ENCODE measurements around the gene RHBG.

The RHBG gene

DNA sequence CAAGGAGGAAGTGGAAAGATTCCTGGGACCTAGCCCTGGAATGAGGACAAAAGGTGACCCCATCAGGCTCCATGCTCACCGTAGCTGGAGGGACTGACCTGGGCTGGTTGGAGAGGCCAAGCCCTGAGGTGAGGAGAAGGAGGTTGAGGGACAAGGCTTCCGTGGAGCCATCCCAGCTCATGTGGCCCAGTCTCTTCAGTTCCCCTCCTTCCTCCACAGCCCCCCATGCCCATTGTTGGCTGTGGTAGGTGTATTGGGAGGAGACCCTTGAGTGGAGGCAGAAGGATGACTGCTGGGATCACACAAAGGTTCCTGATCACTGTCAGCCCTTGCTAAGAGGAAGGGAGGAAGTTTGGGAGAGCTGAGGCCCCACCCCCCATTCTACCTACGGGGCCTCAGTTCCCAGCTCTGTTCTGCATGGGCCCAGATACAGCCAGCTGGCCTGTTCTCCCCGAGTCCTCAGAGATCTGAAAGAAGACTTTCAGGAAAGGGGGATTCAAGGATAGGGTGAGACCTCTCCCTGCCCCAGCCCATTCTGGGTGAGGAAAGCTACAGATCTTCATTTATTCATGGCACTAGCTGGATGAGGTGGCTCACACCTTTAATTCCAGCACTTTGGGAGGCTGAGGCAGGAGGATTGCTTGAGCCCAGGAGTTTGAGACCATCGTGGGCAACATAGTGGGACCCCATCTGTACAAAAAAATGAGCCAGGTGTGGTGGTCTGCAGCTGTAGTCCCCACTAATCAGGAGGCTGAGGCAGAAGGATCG is 17.3 kb downstream of the RHBG start:
- no peak for DNase-seq (ENCODE audit: low spot score)

- no peak for DNase-seq (ENCODE audit: low spot score)
These were observed 18.2 kb downstream of the RHBG start for GRCh38 chr1:156386949-156387869.

- no peak for DNase-seq (ENCODE audit: low spot score)
These were observed 18.8 kb downstream of the RHBG start for GRCh38 chr1:156387870-156388173.

GRCh38 chr1:156388174-156389137 is 19.4 kb downstream of the RHBG start:
- DNase-seq (ENCODE audit: low spot score): no peak

DNA sequence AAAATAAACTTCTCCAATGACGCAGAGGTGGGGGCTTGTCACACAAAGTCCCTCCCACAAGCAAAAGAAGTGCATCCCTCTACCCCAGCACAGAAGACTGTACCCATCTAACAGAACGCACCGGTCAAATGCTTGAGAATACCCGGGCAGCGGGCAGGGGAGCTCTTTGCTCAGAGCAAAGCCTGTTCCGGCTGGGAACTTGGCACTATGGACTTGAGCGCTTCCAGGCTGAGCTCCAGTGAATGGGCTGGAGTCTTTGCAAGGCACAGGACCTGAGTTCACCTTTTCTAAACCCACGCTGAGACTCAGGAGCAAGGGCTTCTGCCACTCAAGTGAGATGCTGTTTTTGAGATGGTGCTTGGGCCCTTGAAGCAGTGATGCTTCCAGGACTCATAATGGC is 20.3 kb downstream of the RHBG start:
- DNase-seq (ENCODE audit: low spot score): no peak

GRCh38 chr1:156390469-156391365 is 21.7 kb downstream of the RHBG start:
- DNase-seq (ENCODE audit: low spot score): no peak

GRCh38 chr1:156391366-156391677 is 22.3 kb downstream of the RHBG start:
- DNase-seq (ENCODE audit: low spot score): no peak

DNA sequence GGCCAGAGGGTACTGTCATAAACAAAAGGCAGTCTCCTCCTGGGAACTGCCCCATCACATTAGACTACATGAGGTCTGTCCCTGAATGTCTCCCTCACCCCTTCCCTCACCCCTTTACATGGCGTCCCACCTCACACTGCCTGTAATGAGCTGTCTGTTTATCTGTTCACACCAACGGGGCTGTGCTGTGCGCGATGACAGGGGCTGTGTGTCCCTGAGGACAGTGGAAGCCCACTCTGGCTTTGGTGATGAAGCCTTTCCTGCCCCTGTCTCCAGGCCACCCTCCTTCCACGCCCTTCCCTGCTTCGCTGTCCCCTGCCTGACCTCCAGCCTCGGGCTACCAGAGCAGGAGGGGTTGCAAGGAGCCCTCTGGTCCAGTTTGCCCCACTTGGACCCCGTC is 22.7 kb downstream of the RHBG start:
- DNase-seq (ENCODE audit: low spot score): no peak

GRCh38 chr1:156392452-156392853 is 23.4 kb downstream of the RHBG start:
- no peak for DNase-seq (ENCODE audit: low spot score)

DNA sequence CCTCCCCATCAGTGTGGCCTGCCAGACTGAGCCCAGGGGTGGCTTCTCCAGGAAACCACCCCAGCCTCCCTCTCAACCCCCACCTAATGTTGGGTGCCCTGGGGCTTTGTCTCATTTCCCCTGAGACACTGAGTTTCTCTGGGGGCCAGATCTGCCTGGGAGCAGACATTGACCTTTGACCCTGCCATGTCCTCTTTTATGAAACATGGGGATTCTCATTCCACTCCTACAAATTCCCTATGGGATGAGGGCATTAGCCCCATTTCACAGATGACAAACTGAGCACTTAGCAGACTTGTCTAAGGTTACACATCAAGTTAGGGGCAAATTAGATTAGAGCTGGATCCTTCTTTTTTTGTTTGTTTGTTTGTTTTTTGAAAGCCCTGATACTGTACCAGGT is 24.1 kb downstream of the RHBG start:
- DNase-seq (ENCODE audit: low spot score): no peak

DNA sequence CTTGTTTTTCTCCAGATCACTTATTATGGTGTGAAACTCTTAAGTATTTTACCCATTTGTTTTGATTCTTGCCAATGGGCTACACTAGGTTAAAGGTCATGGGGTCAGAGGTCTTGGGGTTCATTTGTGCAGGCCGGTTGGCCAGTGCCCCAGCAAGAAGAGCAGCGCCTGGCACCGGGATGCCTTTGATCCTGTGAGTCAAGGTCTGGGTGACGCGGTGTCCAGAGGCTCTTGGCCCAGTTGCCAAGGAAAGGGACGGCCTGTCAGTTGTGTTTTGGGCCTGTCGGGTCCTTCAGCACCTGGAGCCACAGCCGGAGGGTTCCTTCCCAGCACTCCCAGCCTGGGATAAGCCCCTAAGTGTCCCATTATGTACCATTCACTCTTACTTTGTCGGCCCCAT is 25.1 kb downstream of the RHBG start:
- no peak for DNase-seq (ENCODE audit: low spot score)

DNA sequence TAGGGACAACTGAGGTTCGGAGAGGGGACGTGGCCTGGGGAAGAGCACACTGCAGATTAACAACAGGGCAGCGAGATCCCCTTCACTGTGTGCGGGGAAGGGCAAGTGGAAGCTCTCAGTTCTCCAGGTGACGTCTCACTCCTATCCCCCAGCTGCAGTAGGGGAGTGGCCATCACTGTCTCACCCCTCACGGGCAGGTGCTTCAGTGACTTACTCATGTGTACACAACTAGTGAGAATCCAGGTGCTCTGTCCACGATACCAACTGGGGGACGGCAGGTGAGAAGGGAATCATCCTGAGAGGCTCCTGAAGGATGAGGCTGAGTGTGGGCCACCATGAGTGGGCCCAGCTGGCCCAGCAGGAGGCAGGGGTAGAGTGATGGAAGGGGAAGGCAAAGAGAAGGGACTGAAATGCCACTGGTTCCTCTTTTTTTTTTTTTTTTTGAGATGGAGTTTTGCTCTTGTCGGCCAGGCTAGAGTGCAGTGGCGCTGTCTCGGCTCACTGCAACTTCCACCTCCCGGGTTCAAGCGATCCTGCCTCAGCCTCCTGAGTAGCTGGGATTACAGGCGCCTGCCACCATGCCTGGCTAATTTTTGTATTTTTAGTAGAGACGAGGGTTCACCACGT is 25.9 kb downstream of the RHBG start:
- no peak for DNase-seq (ENCODE audit: low spot score)

GRCh38 chr1:156399355-156400125 is 30.5 kb downstream of the RHBG start:
- no peak for DNase-seq (ENCODE audit: low spot score)

DNA sequence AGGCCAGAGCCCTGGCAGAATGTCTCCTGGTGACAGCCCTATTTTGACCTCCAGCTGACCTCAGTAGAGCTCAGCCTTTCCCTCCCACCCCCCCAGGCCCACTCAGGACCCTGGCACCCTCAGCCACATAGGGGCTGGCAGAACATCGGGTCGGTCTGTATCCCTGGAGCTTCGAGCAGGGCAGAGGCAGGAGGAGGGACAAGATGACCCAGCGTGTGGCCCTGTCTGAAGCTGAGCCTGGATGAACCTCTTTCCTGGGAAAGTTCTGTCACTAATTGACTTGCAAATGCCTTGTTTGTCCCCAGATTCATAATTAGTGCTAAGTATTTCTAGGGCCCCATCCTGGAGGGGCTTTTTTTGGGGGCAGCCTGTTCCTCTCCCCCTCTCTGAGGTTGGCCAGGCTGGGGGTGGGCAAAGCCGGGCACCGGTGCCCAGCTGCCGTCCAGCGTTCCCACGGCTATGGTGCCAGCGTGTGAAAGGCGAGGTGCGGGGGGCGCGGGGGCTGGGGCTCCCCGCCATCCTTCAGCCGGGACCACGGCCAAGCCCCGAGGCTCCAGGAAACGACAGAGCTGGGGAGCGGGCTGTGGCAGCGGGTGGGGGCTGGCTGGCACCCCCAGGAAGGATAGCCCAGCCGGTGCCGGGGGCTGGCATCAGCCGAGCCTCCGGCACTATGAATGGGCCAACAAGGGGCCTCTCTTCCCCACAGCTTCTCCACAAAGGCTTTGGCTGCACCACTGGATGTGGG is 31.4 kb downstream of the RHBG start:
- no peak for DNase-seq (ENCODE audit: low spot score)

- no peak for DNase-seq (ENCODE audit: low spot score)
These were observed 32.1 kb downstream of the RHBG start for GRCh38 chr1:156401041-156401574.

DNA sequence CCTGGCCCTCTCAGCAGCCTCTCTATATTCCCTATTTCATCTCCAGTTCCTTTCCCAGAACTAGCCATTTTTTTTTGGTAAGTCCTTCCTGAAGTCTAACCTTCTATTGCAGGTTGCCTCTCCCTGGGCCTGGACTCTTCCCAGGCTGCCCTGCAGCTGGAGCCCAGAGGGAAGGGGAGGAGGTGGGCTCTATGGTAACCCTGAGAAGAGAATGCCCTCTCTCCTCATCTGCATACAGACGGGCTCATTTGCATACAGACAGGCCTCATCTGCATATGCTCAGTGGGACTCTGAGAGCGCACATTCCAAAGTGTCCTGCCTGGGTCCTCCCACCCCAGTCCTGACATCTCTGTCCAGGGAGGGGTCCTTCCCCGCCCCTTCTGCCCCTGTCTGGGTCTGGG is 32.7 kb downstream of the RHBG start:
- no peak for DNase-seq (ENCODE audit: low spot score)

DNA sequence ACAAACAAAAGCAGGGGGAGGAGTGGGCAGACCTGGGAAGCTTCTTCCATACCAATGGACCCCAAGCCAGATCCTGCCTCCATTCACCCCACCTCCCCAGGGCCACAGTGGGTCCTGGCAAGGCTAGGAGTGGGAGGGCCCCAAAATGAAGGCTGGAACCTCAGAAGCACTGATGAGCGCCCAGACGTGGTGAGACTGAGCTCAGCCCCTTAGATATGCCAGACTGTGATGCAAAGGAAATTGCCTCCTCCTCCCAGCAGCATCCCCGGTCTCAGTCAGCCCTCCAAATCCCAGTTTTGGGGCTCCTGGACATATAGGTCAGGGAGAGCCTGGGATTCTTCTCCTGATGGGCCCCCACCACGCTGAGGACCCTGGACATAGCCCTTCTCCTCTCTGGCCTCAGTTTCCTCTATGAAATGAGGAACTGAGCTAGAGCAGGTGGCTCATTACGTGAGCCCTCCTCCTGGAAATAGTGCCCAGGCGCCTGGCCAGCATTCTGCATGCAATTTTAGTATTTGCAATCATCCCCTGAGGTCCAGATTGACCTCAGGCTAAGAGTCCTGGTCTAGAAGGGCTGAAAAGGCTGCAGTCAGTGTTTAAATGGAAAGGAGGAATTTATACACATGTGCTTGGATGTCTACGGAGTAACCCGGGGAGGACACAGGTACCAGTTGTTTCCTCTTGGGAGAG is 33.5 kb downstream of the RHBG start:
- no peak for DNase-seq (ENCODE audit: low spot score)

DNA sequence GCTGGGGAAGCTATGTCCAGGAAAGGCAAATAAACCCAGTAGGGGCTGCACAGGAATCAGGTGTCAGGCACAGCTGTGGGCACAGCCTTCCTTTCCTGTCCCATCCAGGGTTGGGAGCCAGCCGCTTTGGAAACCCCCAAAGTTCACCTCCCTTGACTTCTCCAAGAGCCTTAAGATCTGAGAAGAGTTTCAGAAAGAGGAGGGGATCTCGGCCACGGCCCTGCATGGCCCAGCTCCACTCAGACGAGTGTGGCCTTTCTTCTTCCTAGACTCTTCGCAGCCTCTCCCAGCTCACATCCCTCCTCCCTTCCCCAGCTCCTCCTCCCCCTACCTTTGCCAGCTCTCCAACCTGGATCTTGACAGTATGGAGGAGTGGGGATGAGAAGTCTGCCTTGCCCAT is 36.7 kb downstream of the RHBG start:
- no peak for DNase-seq (ENCODE audit: low spot score)

DNA sequence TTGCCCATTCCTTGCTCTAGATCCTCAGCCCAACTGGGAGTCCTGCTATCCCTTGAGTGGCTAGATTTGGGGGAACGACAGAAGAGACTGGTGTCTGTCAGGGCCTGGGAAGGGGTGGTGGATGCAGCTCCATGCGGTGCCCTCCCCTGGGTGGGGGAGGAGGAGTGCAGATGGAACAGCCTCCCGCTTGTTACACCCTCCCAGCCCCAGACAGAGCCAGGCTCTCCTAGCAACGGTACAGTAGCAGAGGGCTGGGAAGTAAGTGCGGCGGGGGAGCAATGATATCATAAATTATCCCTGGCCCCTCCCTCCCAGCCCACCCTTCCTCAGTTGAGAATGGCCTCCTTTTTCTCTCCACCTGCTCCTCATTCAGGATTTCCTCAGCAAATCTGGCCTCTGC is 37.2 kb downstream of the RHBG start:
- no peak for DNase-seq (ENCODE audit: low spot score)
